Stimulated activated CD8-positive, alpha-beta memory T cell treated with anti-CD3 and anti-CD28 coated beads, Interleukin-15, amount 100 ng/mL, for 24 hours (primary cell): Measurements from ENCODE around the gene MLX.
"Not testable (repeated sequence)": the region's sequence is repeated elsewhere in the genome, so short reads cannot be mapped to it uniquely, and the experiment has no call there.

Experiments used
- DNase-seq: peaks from one replicate; pipeline ENCODE4 v3.0.0-alpha.2; 2020; ENCODE audit warnings: low read depth

MLX gene

DNA sequence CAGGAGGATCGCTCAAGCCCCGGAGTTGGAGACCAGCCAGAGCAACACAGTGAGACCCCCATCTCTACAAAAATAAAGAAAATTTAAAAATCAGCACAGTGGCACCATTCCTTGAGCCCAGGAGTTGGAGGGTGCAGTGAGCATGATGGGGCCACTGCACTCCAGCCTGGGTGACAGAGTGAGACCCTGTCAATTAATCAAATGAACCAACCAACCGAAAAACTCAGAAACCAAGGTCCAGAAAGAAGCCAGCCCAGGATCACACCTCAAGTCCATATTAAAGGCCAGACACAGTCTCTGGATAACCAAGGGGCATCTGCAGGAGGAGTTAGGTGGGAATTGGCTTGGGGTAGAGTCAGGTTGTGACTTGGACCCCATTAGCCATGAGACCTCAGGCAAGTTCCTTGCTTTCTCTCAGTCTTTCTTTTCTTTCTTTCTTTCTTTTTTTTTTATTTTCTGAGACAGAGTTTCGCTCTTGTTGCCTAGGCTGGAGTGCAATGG lies 11.7 kb upstream of the MLX start:
- DNase-seq: no peak

DNA sequence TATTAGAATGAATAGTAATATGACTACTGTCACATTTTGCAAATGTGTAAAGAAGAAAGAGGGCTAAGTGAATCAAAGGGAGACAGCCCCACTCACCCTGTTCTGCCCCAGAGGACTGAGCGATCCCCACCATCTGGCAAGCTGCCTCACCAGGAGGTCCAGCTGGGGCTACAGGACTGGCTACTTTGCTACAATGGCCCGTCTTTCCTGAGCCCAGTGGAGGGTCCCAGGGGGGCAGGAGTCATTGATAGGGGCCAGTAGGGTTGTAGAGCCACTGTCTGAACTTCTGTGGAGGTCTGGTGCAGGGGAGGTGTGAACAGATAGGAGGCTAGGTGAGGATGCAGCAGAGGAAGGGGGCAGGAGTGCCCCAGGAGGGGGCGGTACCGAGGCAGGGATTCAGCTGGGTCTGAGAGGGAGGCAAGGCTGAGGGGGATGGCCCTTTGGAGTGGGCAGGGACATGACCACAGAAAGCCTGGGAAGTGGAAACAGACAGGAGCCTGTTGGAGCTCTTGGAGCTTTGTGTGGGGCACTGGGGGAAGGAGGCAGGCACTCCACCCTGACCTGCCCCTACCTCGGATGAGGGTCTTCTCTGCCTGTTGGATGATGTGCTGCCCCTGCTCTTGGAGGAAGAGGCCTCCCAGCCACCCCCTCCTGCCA lies 10.8 kb upstream of the MLX start:
- not testable (repeated sequence) for DNase-seq

DNA sequence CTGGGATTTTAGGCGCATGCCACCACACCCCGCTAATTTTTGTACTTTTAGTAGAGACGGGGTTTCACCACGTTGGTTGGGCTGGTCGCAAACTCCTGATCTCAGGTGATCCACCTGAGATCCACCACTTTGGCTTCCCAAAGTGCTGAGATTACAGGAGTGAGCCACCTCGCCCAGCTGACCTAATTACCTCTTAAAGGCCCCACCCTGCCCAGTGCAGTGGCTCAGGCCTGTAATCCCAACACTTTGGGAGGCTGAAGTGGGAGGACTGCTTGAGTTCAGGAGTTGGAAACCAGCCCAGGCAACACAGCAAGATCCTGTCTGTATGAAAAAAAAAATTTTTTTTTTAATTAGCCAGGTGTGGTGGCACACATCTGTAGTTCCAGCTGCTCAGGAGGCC lies 7.8 kb upstream of the MLX start:
- no peak for DNase-seq

DNA sequence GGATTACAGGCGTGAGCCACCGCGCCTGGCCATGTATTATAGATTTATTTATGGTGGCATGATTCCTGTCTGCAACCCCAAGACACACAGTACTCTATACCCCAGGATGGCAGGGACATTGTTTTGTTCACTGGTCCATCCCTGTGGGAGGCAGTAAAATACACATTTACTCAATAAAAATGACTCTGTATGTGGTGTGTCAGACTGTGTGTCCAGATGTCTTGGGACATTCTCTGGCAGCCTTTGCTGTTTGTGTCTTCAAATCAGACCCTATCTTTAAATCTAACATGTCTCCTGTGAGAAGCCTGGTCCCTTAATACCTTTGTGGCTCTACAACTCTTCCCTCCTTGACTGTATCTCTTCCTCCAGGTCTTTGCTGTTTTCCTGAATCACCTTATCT lies 6.7 kb upstream of the MLX start:
- no peak for DNase-seq

DNA sequence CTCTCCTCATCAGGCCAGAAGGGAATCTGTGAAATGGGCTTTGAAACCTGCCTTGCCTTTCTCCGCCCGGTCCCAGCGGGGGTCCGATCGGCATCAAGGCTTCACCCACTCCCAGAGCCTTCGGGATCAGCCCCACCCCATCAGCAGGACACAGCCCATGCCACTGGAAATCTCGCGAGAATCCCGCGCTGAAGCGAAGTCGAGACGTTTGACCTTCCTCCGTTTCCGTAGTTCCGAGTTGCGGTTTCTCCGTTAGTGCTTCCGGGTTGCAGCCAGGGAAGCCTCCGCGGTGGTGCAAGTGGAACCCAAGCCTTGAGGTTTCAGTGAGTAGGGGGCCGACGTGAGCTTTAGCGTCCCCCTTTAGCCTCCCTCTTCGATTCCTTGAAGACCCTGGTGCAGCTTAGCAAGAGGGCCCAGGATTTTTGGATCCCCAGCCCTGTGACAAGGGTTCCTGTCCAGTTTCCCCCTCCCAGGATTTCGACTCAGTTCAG lies 5.0 kb upstream of the MLX start, which contains the start of gene COASY:
Gene COASY (plus strand): TSS at position 252 of the 491 bp plus-strand sequence. CDS start 475 bp downstream, outside the sequence.
- peak; percentile 80 for DNase-seq

- no peak for DNase-seq
Measured at GRCh38 chr17:42562388-42563142, 4.3 kb upstream of the MLX start.

- DNase-seq: no peak
Measured at GRCh38 chr17:42563143-42563509, 3.8 kb upstream of the MLX start.

- DNase-seq: no peak
Measured at GRCh38 chr17:42563543-42563942, 3.4 kb upstream of the MLX start.

GRCh38 chr17:42563950-42564349 lies 3.0 kb upstream of the MLX start:
- DNase-seq: no peak

- DNase-seq: no peak
Measured at GRCh38 chr17:42564815-42565522, 1.9 kb upstream of the MLX start.

DNA sequence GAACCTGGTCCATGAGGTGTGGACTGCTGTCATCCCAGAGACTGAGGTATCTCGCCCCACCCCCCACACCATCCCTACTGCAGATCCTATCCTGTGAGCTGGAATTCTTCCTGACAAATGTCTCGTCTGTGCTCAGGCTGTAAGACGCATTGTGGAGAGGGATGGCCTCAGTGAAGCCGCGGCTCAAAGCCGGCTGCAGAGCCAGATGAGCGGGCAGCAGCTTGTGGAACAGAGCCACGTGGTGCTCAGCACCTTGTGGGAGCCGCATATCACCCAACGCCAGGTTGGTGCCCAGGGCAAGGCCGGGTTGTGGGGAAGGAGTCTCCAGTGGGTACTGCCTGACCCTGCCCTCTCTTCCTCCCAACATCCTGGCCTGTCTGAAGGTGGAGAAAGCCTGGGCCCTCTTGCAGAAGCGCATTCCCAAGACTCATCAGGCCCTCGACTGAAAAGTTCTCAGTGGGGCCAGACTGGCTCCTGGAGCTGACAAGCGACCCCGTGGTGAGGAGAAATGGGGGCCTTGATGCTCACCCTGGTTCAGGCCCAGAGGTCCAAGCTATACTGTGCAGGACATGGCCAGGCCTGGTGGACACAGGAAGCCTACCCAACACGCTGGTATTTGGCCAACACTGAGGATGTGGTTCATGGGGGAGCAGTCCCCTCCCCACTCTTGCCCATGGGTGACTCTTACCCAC lies 1.2 kb upstream of the MLX start:
- no peak for DNase-seq

GRCh38 chr17:42566215-42566882 lies 551 bp upstream of the MLX start:
- DNase-seq: no peak

GRCh38 chr17:42568341-42569111 lies 1.6 kb downstream of the MLX start:
- no peak for DNase-seq

GRCh38 chr17:42571435-42572225 lies 4.7 kb downstream of the MLX start:
- DNase-seq: no peak

GRCh38 chr17:42573095-42573494 lies 6.2 kb downstream of the MLX start:
- no peak for DNase-seq

- DNase-seq: no peak
Measured at GRCh38 chr17:42574463-42574862, 7.6 kb downstream of the MLX start.

- DNase-seq: no peak
Measured at GRCh38 chr17:42577140-42577531, 10.2 kb downstream of the MLX start.

DNA sequence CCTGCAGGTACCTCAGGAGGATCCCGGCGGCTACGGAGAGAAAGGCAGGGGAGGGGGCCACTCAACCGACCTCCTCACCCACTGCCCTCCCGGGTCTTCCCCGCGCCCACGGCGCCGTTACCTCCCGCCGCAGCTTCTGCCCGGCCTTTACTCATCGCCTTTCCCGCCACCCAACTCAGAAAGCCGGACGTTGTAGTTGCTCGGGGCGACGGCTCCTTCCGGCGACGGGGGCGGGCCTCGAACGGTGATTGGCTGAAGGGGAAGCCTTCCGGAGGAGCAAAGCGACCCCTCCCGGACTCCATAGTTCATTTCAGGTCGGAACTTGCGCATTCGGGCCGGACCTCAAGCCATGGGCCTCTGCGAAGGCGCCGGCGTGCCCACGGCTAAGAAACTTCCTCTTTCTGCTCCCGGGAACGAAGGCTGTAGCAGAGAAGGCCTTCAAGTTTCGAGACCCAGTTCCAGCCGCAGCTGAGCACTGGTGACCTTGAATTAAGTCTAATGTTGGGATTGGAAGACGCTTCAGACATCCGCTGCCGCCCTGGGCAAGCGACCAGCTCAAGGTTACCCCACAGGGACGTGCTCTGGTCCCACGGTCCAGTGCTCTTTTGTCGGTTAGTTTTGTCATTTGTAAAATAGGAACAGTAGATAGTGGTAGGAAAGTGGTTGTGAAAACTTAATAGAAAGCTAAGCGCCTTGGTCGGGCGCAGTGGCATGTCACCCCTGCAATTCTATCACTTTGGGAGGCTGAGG lies 10.8 kb downstream of the MLX start, which contains the start of gene PSMC3IP:
Gene PSMC3IP (minus strand): TSS at position 198 of the 750 bp plus-strand sequence. CDS start 43 bp downstream, at position 155.
- peak; percentile 86 for DNase-seq

- no peak for DNase-seq
Measured at GRCh38 chr17:42578282-42578869, 11.5 kb downstream of the MLX start.
